GM18909 (cell line): ENCODE data around the gene KAT8.
"Not testable (repeated sequence)": the region's sequence is repeated elsewhere in the genome, so short reads cannot be mapped to it uniquely, and the experiment has no call there.

Source experiments
- ATAC-seq: cut with Tn5 transposase; IDR thresholded peaks from one replicate; pipeline ENCODE4 v1.9.1; 2021; ENCODE audit warnings: mild to moderate bottlenecking; ENCODE audit not compliant: unreplicated experiment, poor library complexity

KAT8 gene

DNA sequence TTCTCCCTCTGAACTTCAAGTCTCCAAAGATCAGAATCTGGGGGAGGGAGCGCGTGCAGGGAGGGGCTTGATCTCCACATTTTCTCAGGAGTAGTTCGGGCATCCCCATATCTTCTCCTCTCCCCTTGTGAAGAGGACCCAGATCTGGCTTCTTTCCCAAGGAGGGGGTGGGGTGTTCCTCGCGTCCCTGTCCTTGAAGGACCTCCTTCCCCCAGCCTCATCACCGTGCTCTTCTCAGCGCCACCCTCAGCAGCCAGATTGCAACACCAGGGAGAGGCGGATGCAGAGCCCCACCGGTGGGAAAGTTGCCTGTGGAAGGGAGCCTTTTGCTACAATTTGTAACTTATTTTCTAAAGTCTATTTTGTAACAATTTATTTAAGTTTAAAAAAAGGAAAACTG lies 34.4 kb upstream of the KAT8 start:
- ATAC-seq = no peak

DNA sequence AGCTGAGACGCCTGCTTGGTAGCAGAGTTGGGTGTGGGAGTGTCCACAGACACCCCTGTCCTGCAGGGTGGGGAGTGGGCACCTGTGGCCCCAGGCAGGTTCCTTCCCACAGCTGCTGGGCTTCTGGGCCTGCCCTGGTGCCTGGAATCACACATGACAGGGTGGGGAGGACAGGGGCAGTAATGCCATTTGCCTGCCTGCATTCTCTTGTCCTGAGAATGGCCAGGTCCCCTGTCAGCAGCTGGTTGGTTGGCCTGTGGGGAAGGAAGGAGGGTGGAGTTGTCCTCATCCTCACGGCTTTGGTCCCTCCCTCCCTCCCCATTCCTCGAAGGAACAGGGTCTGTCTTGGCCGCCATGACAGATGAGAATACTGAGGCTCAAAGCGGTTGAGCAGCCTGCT lies 33.9 kb upstream of the KAT8 start:
- no peak for ATAC-seq

DNA sequence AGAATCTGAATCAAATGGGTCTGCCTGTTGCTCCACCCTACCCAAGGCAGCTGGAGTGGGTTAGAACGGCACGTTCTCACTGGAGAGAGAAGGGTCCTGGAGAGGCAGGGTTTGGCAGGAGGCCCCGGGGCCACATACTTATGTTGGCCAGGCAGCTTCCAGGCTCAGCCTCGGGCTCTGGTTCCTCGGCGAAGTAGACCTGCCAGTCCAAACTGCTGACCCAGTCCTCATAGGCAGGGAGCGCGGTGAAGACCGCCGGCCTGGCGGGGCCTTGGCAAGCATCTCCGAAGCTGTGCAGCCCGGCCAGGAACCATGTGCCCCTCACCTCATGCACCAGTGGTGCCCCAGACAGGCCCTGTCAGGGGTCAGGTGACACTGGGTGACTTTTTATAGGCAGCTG lies 33.5 kb upstream of the KAT8 start:
- no peak for ATAC-seq

DNA sequence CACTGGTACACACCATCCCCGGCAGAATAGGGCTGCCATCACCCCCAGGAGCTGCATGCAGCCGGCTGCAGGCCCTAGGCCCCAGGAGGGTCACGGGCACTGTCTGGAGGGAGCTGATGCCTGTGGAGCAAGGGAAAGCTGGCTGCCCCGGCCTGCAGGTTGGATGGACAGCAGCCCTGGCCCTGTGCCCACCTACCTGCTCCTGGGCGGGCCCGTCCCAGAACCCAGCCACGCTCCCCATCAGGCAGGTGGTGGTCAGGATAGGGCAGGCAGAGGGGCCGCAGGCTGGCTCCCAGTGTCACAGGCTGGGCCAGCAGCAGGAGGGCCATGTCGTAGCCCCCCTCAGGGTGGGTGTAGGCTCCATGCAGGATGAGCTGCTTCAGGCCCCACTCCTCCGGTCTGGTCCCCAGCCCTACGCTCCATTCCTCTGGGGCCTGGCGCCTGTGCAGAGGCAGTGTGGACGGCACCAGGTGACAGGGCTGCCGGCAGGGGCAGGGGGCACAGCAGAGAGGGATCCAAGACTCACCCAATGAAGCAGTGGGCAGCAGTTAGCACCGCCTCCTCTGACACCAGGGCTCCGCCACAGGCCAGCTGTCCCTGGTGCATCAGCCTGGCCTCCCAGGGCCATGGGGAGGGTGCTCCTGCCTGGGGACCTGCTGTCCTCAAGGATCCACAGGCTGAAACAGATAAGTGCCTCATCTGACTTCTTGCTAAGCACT lies 32.7 kb upstream of the KAT8 start:
- ATAC-seq = no peak

DNA sequence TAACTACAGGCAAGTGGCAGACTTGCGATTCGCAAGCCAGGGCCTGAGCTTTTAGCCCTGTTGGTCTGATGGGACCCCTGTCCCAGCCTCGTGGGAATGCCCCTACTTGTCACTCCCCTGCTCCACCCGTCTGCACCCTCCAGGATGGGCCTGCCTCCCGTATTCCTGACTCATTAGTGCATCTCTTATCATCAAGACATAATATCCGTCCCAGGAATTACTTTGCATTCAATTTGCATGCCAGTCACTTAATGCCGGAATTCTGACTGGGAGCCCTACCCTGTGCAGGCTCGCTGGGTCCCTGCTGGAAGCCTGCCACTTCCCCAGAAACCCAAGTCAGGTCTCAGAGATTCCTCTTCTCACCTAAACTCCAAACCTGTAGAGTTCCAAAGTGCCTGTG lies 32.1 kb upstream of the KAT8 start:
- no peak for ATAC-seq

DNA sequence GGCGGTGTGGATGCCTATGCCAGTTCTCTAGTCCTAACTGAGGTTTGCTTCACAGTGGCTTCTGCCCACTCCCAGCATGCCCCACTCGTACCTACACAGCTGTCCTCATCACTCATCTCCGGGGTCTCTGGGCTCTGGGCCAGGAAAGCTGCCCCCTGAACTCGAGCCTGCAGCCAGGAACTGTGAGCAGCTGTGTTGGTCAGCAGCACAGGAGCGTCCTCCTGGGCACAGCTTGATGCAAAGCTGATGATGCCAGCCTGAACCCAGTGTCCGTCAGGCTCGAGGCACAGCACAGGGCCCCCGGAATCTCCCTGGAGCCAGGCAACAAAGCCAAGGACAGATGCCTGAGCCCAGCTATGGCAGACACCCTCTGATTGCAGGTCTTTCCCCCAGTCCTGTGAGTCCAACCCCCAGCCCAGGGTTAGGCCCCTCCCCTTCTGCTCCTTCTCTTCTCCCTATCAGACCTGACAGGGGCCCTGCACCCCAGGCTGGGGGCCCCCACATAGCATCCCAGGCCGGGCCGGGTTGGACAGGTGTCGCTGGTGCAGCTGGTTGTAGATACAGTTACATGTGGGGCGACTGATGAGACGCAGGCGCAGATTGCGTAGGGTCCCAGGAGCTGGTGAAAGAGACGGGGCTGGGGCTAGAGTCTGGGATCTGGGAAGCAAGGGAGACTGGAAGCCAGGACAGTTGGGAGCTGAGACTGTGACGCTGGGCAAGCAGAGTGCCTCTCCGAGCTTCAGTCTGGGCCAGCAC lies 31.4 kb upstream of the KAT8 start:
- ATAC-seq = no peak

DNA sequence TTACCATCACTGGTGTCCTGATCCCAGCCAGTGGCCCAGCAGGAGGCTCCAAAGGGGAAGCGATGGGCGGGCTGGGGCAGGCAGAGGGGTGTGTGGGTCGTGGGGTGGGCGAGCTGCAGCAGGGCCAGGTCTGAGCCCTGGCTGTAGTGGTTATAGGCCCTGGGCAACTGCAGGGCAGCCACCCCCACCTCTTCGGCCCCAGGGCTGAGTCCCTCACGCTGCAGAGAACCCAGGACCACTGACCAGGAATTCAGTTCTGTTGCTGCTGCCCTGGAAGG lies 30.9 kb upstream of the KAT8 start:
- ATAC-seq = no peak

DNA sequence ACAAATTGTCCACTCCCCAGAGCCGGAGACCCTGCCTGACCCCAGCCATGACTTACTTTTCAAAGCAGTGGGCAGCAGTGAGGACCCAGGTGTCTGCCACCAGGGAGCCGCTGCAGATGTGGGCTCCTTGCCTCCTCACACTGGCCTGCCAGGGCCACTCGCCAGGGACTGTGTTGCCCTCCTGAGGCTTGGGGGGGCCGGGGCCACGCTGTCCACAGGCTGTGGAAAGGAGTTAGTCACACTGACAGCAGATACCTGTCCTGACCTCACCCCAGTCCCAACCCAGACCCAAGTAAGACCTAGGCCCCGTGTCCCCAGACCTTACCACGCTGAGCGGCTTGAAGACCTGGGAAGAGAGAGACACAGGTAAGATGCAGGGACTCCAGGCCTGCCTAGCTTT lies 30.0 kb upstream of the KAT8 start:
- ATAC-seq = no peak

DNA sequence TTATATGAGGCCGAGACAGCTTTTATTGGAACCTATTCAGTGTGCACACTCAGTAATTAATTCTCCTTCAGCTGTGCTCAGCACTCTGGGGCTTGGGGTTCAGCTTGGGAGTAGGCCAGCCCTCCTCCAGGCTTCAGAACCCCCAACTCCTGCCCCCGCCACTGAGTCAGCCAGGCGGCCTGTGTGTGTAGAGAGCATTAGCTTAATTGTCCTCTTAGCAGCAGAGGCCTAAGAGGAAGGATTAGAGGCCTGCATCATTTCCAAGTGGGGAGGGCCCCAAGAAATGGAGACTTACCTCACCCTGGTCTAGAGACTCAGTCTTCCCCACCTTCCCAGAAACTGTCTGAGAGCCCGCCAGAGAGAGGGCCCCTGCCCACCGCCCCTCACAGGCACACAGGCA lies 29.5 kb upstream of the KAT8 start:
- no peak for ATAC-seq

DNA sequence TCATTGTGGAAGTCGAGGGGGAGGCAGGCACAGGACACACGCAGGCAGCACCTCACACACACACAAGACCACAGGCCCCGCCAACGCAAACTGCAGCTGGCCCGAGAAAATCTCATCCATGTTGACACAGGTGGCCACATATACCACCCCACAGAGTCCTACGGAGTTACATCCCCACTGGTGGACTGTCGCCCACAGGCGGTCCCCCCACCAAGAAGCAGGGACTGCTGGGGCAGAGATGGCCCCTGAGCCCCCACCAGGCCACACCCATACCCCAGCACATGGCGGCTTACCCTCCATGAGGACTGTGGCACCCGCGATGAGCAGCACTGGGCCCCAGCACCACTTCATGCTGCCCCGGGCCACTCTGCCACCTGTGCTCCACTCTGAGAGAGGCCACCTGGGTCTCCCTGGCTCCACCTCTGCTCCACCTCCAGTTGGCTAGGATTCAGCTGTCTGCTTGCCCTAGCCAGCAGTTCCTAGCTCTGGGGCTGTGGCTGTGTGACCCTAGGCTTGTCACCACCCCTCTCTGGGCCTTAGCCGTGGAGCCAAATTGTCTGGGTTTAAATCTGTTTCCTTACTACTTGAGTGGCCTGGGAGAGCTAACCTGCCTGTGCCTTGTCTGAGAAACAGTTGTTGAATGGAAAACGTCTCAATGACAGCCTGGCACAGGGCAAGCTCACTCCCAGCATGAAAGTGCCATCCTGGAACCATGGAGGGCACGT lies 28.8 kb upstream of the KAT8 start, which contains the start of gene PRSS53:
Gene PRSS53, minus strand, starts transcription at position 485 of the 725 bp plus-strand sequence. Its CDS starts 134 bp downstream, at position 351.
- ATAC-seq = no peak

DNA sequence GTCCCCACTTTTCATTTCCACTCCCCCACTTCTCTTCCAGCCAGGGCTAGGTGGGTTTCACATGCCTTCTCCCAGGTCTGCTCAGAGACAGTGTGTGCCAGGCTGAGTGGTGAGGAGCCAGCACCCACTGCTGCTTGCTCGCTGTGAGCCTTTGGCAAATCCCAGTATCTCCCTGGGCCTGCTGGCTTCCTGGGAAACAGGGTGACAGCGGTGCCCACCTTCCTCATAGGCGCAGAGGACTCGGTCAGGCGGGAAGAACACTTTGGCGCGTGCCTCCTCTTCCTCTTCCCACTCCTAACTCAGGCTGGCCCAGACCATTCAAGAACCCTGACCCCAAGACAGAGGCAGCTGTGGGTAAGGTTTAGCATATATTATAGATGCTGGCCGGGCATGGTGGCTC lies 28.3 kb upstream of the KAT8 start:
- ATAC-seq = no peak

DNA sequence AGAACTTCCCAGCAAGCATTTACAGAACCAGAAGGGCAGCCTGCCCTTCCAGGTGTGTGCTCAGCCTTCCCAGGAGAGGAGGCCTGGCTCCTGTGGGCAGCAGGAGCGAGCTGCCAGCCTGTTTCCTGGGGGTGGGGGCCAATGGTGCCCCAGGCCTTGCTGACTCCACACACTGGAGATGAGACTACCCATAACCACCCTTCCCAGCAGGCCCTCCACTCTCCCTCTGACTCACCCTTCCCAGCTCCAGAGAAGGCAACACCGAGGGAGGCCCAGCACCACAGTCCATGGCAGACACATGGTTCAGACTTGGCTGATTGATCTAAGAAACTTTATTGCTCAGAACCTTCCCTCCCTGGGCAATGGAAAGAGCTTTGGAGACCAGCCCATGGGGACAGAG lies 26.9 kb upstream of the KAT8 start:
- no peak for ATAC-seq

DNA sequence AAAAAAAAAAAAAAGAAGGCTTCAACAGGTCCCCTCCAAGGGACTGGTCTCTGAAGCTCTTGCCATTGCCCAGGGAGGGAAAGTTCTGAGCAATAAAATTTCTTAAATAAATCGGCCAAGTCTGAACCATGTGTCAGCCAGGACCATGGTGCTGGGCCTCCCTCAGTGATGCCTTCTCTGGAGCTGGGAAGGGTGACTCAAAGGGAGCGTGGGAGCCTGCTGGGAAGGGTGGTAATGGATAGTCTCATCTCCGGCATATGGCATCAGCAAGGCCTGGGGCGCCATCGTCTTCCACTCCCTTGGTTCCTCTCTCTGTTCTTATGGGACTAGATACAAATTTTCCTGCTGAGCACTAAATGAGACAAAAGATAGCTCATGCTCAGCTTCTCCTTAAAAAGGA lies 25.1 kb upstream of the KAT8 start:
- ATAC-seq = no peak

DNA sequence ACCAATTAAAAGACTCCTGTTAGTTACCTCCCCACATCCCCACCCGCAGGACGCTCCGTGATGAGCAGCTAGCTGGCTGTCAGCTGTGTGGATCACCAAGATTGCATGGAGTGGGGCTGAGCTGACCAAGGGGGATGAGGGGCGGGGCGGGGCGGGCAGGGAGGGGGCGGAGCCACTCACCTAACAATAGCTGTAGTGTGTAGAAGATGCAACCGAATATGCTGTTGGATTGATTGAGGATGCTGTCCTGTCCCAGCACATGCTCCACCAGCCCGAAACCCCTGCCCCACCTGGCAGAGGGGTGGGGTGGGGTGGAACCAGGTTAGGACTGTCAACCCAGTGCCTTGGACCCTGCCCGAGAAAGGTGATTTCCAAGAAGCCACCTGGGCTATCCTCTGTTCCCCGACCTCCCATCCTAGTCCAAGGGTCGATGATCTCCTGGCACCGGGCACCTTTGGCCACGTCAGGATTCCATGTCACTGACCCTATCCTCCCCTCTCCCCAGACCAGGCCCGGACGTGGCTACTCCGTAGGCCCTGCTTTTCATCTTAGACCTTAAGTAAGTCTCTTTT lies 24.2 kb upstream of the KAT8 start:
- no peak for ATAC-seq

DNA sequence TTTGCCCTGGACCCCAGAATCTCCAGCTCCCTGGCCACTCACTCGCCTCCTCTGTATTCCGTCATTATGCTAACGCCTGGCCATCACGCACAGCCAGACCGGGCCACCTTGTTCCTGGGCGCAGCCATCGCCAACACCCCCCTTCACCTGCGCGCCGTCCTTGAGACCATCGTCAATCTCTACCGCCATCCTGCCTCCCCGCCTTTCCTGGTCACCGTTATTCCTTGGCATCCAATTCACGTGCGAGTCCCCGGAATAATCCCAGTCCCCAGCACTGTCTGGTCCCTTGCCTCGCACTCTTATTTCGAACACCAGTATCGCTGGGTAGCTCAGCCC lies 23.4 kb upstream of the KAT8 start:
- ATAC-seq = no peak

DNA sequence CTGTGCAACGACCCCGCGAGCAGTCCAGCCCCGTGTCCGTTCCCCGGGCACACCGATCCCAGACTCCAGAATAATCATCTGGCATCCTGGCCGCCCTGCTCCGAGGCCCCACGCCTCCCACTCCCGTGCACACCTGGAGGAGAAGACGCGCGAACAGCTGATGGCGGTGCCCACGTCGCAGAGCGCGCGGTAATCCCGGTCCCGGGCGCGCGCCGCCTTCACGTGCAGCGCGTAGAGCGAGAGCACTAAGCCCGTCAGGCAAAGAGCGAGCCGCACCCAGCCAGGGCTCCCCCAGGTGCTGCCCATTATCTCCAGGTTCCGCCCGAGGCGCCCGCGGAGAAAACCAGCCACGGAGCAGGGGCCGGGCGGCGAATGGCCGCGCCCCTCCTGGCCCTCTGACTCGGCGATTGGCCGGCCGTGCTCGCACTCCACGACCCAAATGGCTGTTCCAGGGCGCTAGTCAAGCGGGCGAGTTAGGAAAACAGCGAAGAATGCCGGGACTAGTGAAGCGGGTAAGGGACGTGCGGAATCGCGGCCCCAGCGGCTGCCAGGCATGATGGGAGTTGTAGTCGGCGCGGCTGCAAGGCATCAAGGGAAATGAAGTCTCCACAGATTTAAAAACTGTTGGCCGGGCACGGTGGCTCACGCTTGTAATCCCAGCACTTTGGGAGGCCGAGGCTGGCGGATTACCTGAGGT lies 22.9 kb upstream of the KAT8 start, which contains the start of gene VKORC1:
Gene VKORC1, minus strand, starts transcription at position 374 of the 697 bp plus-strand sequence. Its CDS starts 68 bp downstream, at position 306.
- ATAC-seq = peak; percentile 86

DNA sequence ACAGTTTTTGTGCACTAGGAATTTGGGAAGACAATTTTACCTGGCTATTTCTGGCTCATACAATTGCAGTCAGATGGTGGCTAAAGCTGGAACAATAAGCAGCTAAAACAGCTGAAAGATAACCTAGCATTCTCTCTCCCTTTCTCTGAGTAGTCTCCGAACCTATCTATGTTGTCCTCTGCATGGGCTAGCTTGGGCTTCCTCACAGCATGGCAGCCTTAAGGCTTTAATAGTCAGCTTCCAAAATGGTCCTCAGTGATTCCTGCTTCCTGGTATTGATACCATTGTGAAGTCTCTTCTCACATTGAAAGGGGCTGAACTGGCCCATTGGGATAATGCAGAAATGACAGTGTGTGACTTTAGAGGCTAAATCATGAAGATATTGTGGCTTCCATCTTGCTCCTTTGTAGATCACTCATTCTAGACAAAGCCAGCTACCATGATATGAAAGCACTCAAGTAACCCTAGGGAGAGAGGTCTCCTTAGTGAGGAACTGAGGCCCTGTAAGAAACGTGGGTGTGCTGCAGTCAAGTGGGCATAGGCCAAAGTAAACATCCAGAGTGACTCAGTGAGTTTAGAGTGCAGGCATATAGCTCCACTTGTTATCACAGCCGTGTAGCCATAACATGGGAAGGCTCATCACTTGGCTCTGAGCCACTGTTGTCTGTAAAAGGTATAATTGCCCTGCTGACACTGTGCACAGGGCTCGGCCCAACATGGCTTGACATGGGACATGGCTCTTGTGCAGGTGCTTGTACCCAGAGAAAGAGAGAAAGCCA lies 17.4 kb upstream of the KAT8 start:
- no peak for ATAC-seq

DNA sequence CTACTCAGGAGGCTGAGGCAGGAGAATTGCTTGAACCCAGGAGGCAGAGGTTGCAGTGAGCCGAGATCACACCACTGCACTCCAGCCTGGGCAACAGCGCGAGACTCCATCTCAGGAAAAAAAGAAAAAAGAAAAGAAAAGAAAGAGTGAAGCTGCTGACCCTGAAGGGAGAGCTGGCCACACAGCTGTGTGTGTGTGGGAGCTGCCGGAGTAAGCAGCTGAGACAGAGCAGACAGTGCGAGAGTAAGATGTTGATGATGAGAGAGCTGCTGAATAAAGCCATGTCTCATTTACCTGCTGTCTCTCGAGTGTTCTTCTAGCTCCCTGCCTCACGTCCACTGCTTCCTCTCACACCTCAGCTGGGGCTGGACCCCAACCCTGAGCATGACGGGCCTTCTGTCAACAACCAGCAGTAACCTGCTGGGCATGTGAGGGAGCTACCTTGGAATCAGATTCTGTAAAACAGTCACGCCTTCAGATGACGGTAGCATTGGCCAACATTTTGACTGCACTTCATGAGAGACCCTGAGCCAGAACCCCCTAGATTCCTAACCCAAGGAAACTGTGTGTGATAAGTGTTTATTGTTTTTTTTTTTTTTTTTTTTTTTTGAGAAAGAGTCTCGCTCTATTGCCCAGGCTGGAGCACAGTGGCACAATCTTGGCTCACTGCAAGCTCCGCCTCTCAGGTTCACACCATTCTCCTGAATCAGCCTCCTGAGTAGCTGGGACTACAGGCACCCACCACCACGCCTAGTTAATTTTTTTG lies 16.4 kb upstream of the KAT8 start:
- not testable (repeated sequence) for ATAC-seq

DNA sequence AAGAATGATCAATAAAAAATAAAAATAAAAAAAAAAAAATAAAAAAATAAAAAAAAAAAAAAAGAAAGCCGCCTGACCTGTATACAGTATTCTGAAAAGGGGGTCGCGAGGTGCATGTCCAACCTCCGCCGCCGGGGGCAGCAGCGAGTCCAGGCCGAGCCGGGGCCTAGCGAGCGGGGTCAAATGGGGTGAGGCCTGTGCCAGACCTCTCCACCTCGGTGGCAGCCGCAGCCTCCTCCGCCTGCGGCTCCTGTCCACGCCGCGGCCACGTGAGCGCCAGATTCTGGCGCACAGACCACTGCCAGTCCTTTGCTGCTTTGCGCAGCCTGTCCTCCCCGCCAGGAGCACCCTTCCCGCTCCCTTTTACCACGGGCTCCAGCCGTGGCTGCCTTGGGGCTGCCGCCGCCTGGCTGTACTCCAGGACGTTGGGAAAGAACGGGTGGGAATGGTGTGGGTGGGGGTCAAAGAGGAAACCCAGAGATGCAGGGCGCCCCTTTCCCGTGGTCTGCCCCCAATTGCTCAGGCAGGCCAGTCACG lies 11.7 kb upstream of the KAT8 start:
- ATAC-seq = peak; percentile 52
